RWPE2 (cell line): ENCODE data around the gene CCDC50.

ENCODE experiments used
- ATAC-seq: fragments of 200-7000 bp; cut with Tn5 transposase; 3 replicates; pipeline ENCODE4 v1.9.1; 2021; ENCODE audit warnings: low read depth
- DNase-seq: peaks from one replicate; pipeline ENCODE4 v3.0.0-alpha.2; 2020; ENCODE audit warnings: low spot score
- H3K27ac ChIP-seq: fragments of 450-650 bp; 2 replicates; pipeline ENCODE4 v1.5.1; 2017; ENCODE audit warnings: mild to moderate bottlenecking; ENCODE audit not compliant: poor library complexity, severe bottlenecking
- H3K27me3 ChIP-seq: fragments of 250-450 bp; sonication (Bioruptor Pico); 2 replicates; pipeline ENCODE4 v1.5.1; 2021; ENCODE audit warnings: mild to moderate bottlenecking, moderate library complexity; ENCODE audit not compliant: insufficient read depth, poor library complexity, severe bottlenecking
- H3K36me3 ChIP-seq: fragments of 250-450 bp; sonication (Bioruptor Pico); 2 replicates; pipeline ENCODE4 v1.5.1; 2020; ENCODE audit warnings: low read depth, mild to moderate bottlenecking, moderate library complexity
- H3K4me1 ChIP-seq: fragments of 250-450 bp; sonication (Bioruptor Pico); 2 replicates; pipeline ENCODE4 v1.5.1; 2021; ENCODE audit warnings: mild to moderate bottlenecking, moderate library complexity; ENCODE audit not compliant: insufficient read depth, poor library complexity, severe bottlenecking
- H3K4me3 ChIP-seq: fragments of 250-450 bp; sonication (Bioruptor Pico); 2 replicates; pipeline ENCODE4 v1.5.1; 2021; ENCODE audit warnings: mild to moderate bottlenecking, moderate library complexity; ENCODE audit not compliant: severe bottlenecking
- H3K9me3 ChIP-seq: fragments of 250-450 bp; sonication (Bioruptor Pico); 2 replicates; pipeline ENCODE4 v1.5.1; 2021; ENCODE audit warnings: mild to moderate bottlenecking, moderate library complexity; ENCODE audit not compliant: severe bottlenecking
- CTCF ChIP-seq: fragments of 450-650 bp; IDR thresholded peaks from one replicate; pipeline ENCODE4 v1.5.1; 2017; ENCODE audit warnings: mild to moderate bottlenecking, moderate library complexity; ENCODE audit not compliant: poor library complexity, severe bottlenecking

The CCDC50 gene

GRCh38 chr3:191391861-191392808, 62.9 kb downstream of the CCDC50 start:
- no peak overlapping the region for H3K4me3 ChIP-seq
- H3K36me3 ChIP-seq: peaks cover 66% of the 10 kb centered on the region
- DNase-seq: no peak

GRCh38 chr3:191393146-191393545, 64.0 kb downstream of the CCDC50 start:
- peaks cover 65% of the 10 kb centered on the region for H3K36me3 ChIP-seq
- no peaks in the 10 kb centered on the region for H3K9me3 ChIP-seq
- ATAC-seq (no peak), DNase-seq (no peak)
- H3K27me3 ChIP-seq: no peaks in the 10 kb centered on the region
- H3K27ac ChIP-seq: no peak overlapping the region
- TF ChIP-seq CTCF: no peak
- H3K4me3 ChIP-seq: no peak overlapping the region
- no peaks in the 10 kb centered on the region for H3K4me1 ChIP-seq

More at GRCh38 chr3:191391861-191392808, 62.9 kb downstream of the CCDC50 start:
- ATAC-seq: no peak
- Histone ChIP-seq H3K27me3 (no peaks in the 10 kb centered on the region), H3K27ac (no peak overlapping the region), H3K4me1 (no peaks in the 10 kb centered on the region), H3K9me3 (no peaks in the 10 kb centered on the region)
- no peak for TF ChIP-seq CTCF

- Histone ChIP-seq H3K27ac (no peak overlapping the region), H3K4me1 (no peaks in the 10 kb centered on the region), H3K27me3 (no peaks in the 10 kb centered on the region), H3K4me3 (no peak overlapping the region), H3K9me3 (no peaks in the 10 kb centered on the region), H3K36me3 (peaks cover 38% of the 10 kb centered on the region)
- no peak for ATAC-seq
- DNase-seq: no peak
- TF ChIP-seq CTCF: no peak
Measured at GRCh38 chr3:191397771-191398170, 68.6 kb downstream of the CCDC50 start.

GRCh38 chr3:191398607-191399006, 69.4 kb downstream of the CCDC50 start:
- no peak for DNase-seq
- Histone ChIP-seq H3K27ac (no peak overlapping the region), H3K4me1 (no peaks in the 10 kb centered on the region), H3K27me3 (no peaks in the 10 kb centered on the region), H3K4me3 (no peak overlapping the region), H3K36me3 (peaks cover 37% of the 10 kb centered on the region), H3K9me3 (no peaks in the 10 kb centered on the region)
- peak; percentile 29 for TF ChIP-seq CTCF
- ATAC-seq: no peak

- ATAC-seq (no peak), DNase-seq (no peak)
- peaks cover 24% of the 10 kb centered on the region for H3K36me3 ChIP-seq
- H3K27me3 ChIP-seq: no peaks in the 10 kb centered on the region
- TF ChIP-seq CTCF: no peak
- no peaks in the 10 kb centered on the region for H3K9me3 ChIP-seq
- H3K27ac ChIP-seq: no peak overlapping the region
- no peaks in the 10 kb centered on the region for H3K4me1 ChIP-seq
- H3K4me3 ChIP-seq: no peak overlapping the region
Measured at GRCh38 chr3:191399918-191400317, 70.7 kb downstream of the CCDC50 start.
